Mesenteric fat pad (tissue), 1 donor: ENCODE measurements around the gene UBTD1. TPM values are rescaled to one million over a fixed set of nuclear protein-coding genes. Genes with fewer than 3 reads are reported as not detected.
"Not testable (repeated sequence)": the region's sequence is repeated elsewhere in the genome, so short reads cannot be mapped to it uniquely, and the experiment has no call there.

Experiments
- DNase-seq: peaks from one replicate; pipeline ENCODE4 v3.0.0-alpha.2; 2020; ENCODE audit warnings: low spot score
- total RNA-seq: library from RNA; stranded (reverse); fragmentation: NEBNext Ultra II Directional; extraction: Animal tissue kit (Norgen Biotek cat#: 25700); gene quantifications from one replicate; pipeline ENCODE4 v1.2.1, GENCODE V29; 2021
- donor health status: DM: yes; HTN: yes; CAD: no.

Gene UBTD1
- total RNA-seq, 1 donor from 2014 or later: 19.9 TPM

DNA sequence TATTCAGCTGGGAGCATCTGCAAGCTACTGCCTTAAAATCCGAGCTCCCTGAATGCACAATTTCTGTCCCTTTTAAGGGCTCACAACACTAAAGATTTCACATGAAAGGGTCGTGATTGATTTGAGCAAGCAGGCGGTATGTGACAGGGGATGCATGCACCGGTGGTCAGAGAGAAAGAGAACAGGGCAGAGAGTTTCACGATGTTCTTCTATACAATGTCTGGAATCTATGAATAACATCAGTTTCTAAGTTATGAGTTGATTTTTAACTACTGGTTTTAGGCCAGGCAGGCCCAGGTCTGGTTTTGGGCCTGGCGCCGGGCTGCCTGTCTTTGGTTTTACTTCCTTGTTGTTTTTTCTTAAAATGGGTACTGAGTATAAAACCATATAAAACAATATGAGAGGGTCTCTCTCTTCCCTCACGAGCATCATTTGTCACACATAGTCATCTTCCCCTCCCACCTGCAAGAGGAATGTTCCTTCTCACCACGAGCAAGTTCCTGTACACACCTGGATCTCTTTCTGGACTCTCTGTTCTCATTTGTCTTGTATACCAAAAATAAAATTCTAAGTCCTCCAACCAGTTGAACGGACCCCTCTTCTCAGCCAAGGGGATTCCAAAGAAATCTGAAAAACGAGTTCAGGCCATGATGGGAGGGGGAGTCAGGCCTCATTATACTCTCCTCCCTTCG lies 62.8 kb downstream of the UBTD1 start:
- not testable (repeated sequence) for DNase-seq

DNA sequence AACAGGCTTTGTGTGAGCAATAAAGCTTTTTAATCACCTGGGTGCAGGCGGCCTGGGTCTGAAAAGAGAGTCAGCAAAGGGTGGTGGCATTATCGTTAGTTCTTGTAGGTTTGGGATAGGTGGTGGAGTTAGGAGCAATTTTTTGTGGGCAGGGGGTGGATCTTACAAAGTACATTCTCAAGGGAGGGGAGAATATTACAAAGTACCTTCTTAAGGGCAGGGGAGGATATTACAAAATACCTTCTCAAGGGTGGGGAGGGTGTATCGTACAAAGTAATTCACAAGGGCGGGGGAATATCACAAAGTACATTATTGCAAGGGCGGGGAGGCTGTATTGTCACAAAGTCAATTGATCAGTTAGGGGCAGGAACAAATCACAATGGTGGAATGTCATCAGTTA lies 63.6 kb downstream of the UBTD1 start:
- DNase-seq: not testable (repeated sequence)

DNA sequence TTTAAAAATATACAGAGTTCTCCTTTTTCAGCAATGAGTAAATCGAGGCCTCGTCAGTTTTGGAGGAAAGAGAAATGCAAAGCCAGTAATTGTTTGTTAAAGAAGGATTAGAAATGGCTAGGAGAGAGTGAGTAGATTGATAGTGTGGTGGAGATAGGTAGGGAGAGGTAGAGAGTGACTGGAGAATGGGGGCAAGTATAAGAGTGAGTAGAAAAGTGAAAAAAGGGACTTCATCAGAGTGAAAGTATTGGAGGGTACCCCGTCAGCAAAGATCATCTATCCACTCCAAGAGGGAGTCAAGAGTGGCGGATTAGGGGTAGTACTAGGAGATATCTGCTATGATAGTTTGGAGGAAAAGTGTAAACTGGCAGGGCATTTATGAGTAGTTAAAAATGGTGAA lies 64.6 kb downstream of the UBTD1 start:
- DNase-seq: no peak

DNA sequence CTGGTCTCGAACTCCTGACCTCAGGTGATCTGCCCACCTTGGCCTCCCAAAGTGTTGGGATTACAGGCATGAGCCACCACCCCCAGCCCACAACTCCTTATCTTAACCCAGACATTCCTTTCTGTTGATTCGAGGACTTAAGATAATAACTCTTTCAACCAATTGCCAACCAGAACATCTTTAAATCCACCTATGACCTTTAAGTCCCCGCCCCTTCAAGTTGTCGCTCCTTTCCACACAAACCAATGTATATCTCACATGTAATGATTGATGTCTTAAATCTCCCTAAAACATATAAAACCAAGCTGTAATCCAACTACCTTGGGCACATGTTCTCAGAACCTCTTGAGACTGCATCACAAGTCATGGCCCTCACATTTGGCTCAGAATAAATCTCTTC lies 66.1 kb downstream of the UBTD1 start:
- no peak for DNase-seq

DNA sequence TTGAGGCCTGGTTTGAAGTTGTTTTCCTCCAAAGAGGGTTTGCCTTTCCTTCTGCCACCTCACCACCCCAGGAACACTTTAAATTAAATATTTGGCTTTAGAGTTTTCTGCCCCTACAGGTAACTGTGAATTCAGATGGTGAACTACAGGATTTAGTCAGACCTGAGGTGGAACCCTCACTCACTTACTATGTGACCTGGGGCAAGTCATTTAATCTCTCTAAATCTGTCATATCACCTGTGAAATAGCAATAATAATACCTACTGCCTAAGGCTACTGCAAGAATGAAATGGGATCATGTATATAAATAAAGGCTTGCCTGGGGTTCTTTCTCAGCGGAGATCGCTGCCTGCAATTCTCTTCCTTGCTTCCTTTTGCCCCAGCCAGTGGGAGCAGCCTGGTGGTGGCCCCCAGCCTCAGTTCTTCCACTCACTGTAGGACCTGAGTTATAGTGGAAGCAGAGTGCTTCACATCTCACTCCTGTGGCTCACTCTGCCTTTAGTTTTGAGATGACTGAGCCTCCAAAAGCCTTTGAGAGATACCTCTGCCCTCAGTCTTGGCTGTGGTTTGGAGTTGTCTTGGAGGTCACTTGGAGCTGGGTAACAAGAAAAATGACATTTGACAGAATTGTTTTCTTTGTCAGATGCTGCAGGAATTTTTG lies 67.7 kb downstream of the UBTD1 start:
- no peak for DNase-seq

DNA sequence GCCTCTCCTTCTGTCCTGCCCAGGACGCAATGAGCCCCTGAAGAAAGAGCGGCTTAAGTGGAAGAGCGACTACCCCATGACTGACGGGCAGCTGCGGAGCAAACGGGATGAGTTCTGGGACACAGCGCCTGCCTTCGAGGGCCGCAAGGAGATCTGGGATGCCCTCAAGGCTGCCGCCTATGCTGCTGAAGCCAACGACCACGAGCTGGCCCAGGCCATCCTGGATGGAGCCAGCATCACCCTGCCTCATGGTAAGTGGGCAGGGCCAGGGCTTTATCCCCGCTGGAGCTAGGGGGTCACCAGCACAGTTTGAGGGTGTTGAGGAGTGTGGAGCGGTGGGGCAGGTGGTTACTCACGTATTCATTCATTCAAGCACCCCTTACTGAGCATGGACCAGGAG lies 69.2 kb downstream of the UBTD1 start:
- DNase-seq: no peak

DNA sequence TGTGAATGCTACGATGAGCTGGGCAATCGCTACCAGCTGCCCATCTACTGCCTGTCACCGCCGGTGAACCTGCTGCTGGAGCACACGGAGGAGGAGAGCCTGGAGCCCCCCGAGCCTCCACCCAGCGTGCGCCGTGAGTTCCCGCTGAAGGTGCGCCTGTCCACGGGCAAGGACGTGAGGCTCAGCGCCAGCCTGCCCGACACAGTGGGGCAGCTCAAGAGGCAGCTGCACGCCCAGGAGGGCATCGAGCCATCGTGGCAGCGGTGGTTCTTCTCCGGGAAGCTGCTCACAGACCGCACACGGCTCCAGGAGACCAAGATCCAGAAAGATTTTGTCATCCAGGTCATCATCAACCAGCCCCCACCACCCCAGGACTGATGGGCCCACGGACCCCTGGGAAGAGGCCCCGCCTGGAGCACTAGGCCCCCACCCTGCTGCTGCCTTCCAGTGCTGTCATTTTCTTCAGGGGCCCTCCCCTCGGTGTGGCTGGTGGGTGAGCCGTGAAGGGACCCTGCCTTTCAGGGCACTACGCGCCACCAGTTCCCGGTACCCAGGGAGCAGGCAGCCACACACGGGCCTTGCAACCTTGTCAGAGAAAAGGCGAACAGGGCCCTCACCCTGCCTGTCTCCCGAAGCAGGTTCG lies 71.5 kb downstream of the UBTD1 start:
- DNase-seq: no peak

DNA sequence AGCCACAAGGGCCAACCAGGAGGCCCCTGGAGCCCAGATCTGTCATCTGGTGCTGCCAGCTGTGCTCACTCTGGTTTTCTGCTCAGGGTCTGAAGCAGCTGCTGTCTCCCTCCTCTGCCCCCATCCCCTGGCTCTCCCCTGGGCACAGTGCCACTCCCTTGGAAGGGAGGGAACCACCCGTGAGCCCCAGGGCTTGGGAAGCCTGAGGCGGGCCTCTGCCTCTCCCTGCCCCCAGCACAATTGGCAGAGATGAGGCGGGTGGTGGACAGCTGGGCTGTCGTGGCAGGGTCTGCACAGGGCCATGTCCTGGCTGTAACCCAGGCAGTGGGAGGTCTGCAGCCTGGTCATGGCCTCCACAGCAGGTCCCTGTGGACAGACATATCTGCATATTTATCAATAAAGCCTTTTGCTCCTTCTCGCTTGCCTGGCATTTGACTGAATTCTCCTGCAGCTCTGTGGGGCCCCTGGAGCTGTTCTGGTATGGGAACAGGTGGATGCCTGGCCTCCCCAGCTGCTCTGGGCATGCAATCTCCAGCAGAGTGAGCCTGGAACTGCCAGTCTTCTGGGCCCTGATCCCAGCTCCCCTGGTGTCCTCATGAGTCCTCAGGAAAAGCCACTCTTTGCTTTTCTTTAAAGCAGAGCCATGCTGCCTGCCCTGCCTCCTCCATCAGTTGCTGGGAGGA lies 72.2 kb downstream of the UBTD1 start:
- no peak for DNase-seq

DNA sequence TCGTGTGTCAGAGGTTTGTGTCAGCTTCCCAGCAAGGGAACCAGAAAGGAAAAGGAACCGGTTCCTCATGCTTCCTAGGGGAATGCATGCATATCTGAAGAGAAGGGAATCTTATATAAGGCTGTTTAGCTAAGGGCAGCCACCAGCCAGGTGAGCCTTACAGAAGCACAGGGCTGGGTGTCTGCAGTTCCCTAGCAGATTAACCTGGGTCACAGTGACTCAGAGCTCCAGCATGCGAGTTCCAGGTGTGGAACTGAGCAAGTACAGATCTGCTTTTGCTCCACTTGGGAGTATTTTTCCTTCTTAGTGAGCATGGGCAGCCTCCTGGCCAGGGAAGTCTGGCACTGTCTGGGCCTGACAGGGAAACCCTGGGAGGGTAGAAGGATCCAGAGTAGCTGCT lies 72.9 kb downstream of the UBTD1 start:
- DNase-seq: no peak

DNA sequence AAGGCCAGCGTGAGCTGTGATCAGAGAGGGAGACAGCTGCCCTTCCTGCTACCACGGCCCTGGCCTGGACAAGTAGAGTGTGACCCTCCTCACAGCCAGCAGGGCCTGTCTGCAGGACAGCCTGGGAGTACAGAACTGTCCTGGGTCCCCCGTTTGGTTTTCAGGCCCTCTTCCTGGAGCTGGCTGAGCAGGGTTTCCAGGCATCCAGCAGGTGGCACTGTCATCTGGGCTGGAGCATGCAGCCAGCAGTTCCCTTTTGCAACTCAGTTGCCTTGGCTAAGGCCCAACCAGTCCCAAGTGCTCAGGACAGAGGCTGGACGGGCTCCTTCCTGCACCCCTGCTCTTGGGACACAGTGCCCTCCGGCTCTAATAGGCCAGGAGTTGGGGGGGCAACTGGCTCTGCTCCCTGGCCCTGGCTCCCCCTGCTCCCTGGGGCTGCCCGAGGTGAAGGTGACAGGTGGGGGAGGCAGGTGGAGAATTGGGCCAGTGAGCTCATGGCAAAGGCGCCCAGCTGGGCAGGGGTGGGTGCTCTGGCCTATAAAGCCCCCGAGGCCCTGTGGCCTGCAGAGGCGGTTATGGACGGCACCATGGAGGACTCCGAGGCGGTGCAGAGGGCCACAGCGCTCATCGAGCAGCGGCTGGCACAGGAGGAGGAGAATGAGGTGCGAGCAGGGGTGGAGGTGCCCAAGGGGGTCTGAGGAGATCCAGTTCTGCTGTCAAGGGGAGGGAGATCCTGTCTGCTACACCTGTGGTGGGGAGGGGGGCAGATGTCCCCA lies 73.7 kb downstream of the UBTD1 start, which contains the start of gene ANKRD2:
Gene ANKRD2, plus strand, starts transcription at position 566 of the 776 bp plus-strand sequence. Its CDS starts 10 bp downstream, at position 576.
- DNase-seq: no peak

DNA sequence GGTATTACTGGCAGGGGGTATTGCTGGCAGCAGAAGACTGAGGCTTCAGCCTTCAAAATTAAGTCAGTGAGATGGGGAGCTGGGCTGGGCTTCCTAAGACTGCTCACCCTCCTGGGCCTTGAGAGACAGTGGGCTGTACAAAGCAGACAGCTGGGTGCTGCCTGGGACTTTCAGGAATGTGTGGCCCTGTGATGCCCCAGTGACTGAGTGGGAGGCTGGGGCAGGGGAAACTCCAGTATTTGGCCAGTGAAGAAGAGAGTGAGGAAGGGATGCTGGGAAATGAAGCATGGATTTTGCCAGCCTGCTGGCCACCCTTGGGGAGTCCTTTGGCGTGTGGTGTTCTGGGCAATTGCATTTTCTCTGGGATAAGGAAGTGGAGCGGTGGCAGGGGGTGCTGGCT lies 74.3 kb downstream of the UBTD1 start:
- DNase-seq: no peak

DNA sequence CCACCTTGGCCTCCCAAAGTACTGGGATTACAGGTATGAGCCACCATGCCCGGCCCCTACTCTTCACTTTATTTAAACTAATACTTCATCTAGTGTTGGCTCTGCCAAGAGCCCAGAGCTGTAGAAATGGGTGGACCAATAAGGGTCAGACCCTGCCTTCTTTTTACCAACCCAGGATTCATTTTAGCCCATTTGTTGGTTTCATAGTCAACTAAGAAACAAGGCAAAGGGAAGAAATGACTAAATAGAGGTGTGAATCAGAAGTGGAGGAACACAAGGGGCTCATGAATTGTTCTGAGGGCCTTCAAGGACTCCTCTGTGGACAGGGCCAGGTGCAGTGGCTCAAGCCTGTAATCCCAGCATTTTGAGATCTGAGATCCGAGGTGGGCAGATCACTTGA lies 74.9 kb downstream of the UBTD1 start:
- no peak for DNase-seq

DNA sequence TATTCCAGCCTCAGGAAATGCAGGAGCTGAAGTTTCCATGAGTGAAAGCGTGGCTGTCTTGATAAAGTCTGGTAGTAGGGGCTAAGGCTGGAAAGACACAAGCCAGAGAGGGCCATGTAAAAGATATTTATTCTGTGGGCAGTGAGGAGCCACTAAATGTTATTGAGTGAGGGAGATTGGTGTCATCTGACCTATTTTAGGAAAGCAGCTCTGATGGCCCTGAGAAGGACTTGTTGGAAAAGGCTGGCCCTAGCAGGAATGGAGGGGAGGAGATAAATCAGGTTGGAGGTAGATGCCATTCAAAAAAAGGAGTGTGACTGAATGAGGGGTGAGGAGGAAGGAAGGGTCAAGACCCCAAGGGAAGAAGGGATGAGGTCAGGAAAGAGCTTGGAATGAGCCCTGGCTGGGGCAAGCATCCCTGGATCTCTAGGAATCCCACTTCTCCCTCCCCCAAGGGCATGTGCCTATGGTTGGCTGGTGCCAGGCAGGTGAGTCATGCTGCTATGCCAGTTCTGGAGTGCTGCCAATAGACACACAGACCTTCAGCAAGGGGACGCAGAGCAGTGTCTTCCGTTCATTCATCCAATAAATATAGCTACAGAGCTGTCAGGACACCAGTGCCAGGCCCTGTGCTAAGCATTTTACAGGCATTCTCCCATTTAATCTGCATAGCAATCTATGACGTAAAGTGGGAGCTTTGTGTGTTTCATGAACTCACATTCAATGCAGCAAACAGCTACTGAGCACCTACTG lies 75.8 kb downstream of the UBTD1 start:
- DNase-seq: no peak

DNA sequence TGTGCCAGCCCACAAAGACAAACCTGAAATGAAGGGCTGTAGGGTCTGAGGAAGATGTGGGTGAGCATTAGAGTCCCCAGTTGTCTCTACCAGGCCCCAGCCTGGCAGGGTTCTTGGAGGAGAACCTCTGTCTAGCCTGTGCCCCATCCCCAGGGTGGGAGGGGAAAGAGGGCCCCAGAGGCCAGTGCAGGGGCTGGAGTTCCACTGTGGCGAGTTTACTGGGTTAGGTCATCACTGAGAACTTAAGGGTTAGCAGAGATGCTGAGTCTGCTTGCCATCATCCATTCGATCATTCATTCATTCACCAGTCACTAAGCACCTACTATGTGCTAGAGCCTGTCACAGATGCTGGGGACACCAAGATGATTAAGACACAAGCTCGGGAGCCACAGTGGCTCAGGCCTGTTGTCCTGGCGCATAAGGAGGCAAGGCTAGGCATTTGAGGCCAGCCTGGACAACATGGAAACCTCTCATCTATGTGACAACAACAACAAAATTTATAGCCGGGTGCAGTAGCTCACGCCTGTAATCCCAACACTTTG lies 76.5 kb downstream of the UBTD1 start:
- DNase-seq: no peak

DNA sequence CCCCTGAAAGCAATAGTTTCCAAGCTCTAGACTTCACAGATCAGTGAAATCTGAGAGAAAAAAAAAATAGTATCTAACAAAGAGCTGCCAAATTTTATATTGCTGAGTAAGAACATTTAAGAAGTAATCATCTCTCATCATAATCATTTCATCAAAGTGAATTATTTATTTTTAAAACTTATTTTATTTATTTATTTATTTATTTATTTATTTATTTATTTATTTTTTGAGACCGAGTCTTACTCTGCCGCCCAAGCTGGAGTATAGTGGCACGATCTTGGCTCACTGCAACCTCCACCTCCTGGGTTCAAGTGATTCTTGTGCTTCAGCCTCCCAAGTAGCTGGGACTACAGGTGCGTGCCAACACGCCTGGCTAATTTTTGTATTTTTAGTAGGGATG lies 77.8 kb downstream of the UBTD1 start:
- not testable (repeated sequence) for DNase-seq

DNA sequence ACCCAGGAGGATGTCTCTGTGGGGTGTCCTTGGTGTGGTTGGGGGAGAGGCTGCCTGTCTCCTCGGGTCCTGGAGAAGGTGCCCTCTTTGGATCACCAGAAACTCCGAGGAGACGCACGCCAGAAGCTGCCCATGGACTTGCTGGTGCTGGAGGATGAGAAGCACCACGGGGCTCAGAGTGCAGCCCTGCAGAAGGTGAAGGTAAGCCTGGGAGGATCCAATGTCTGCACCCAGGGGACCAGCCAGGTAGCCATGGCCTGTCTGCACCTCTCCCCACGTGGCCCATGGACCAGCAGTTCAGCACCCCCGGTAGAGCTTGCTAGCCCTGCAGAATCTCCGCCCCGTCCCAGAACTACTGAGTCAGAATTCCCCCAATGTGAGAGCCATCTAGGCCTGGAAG lies 79.0 kb downstream of the UBTD1 start:
- no peak for DNase-seq

DNA sequence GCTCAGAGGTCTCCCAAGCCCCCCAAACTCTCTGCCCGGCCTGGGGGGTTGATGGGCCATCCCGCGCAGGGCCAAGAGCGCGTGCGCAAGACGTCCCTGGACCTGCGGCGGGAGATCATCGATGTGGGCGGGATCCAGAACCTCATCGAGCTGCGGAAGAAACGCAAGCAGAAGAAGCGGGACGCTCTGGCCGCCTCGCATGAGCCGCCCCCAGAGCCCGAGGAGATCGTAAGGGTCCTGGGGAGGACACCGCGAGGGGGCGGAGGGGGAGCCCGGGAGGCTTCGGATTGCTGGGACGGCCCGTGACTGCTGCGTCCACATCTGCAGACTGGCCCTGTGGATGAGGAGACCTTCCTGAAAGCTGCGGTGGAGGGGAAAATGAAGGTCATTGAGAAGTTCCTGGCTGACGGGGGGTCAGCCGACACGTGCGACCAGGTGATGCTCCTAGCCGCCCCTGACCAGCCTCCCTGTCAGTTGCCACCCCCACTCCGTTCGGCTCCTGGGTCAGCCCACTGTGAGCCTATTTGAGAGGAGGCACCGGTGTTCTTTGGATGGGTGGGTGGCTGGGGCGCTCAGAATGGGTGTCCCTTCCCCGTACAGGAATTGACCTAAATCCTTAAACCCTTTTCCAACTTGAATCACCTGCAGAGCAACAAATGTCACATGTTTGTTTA lies 79.6 kb downstream of the UBTD1 start:
- no peak for DNase-seq

DNA sequence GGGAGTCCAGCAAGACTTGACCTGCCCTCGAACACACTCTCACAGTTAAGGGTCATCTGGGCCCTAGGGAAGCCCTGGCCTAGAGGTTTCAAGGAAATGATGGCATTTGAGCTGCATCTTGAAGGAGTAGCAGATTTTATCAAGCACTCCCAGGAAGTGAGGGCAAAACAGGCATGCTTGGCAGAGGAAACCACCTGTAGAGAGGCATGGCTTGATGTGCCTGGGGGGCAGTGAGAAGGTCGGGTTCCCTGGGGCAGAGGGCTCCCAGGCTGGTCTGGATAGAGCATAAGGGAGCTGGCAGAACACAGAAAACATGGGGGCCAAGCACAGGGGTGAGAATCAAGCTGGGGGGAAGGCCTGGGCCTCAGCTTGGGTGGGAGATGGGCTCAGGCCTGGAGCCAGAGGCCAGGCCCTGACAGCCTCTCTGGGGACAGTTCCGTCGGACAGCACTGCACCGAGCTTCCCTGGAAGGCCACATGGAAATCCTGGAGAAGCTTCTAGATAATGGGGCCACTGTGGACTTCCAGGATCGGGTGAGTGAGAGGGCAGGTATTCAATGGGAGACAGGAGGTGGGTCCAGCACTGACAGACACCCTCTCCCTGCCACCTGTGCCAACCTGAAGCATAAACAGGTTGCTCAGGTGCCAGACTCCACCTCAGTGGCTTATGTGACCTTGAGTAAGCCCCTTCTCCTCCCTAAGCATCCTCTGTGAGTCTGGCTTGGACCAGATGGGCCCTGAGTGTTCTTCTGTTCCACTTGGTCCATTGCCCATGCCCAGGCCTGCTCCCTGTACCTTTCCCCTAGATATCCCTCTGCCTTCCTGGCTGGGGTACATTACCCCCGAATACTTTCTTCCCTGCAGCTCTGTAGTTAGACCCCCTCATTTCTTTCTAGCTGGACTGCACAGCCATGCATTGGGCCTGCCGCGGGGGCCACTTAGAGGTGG lies 82.0 kb downstream of the UBTD1 start:
- DNase-seq: no peak
